Measurements from ENCODE around the gene SMPD1. TPM values are rescaled to one million over a fixed set of nuclear protein-coding genes. Genes with fewer than 3 reads are reported as not detected.

SMPD1 gene
- polyA plus RNA-seq, 3 donors, result 4.2 to 22.6 (median 4.9) TPM

DNA sequence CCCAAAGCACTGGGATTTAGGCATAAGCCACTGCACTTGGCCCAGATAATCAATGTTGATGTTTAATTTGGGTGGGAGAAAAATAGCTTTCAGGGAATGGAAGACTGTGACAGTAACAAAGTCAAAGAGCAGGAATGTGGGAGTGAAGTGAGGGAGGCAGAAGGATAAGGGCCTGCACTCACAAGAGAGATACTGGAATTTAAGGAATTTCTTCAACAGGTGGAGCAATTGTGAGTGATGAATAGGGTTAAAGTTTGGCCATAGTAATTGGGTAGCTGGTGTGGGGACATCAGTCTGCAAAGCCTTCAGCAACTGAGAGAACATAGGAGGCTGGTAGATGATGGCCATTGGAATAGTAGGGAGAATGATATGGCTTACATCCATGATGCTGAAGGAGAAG, 37.2 kb downstream of the SMPD1 start:
- no peaks in the 10 kb centered on the region for H3K79me2 ChIP-seq (ENCODE audit: insufficient read depth, low read length)
- Mint-ChIP-seq H3K36me3 (no peaks in the 10 kb centered on the region), H3K4me1 (no peaks in the 10 kb centered on the region), H3K9me3 (no peaks in the 10 kb centered on the region), H3K4me3 (peak overlapping the region in 1 of 2 donors; percentile 9), H3K27ac (no peak overlapping the region), H3K27me3 (ENCODE audit: low read depth in 3 of 3) (peaks cover 14 to 29% (median 25%) of the 10 kb centered on the region in 3 donors)
- H3K27me3 ChIP-seq (ENCODE audit: control insufficient read depth in 2 of 2, insufficient read depth in 2 of 2, low read length in 2 of 2), result peaks cover 22 to 24% of the 10 kb centered on the region in 2 donors
- no peaks in the 10 kb centered on the region for H3K9me3 ChIP-seq (replicated peaks in 1 of 2; ENCODE audit: control insufficient read depth in 1 of 2, insufficient read depth in 1 of 2, low read length in 2 of 2)
- intact Hi-C loops (cut with micrococcal nuclease), result no loop called here
- no peaks in the 10 kb centered on the region for H3K36me3 ChIP-seq (replicated peaks in 1 of 2; ENCODE audit: control insufficient read depth in 1 of 2, insufficient read depth in 2 of 2, low read length in 2 of 2)
- H3K4me3 ChIP-seq (replicated peaks in 1 of 3; ENCODE audit: low read depth in 2 of 3, low read length in 3 of 3), result no peak overlapping the region
- no peak overlapping the region for H3K27ac ChIP-seq (ENCODE audit: low read depth in 1 of 2, low read length in 2 of 2)
- no peak overlapping the region for H3K9ac ChIP-seq (ENCODE audit: insufficient read depth, low read length, poor library complexity, severe bottlenecking)
- TF ChIP-seq, protein P1, sequence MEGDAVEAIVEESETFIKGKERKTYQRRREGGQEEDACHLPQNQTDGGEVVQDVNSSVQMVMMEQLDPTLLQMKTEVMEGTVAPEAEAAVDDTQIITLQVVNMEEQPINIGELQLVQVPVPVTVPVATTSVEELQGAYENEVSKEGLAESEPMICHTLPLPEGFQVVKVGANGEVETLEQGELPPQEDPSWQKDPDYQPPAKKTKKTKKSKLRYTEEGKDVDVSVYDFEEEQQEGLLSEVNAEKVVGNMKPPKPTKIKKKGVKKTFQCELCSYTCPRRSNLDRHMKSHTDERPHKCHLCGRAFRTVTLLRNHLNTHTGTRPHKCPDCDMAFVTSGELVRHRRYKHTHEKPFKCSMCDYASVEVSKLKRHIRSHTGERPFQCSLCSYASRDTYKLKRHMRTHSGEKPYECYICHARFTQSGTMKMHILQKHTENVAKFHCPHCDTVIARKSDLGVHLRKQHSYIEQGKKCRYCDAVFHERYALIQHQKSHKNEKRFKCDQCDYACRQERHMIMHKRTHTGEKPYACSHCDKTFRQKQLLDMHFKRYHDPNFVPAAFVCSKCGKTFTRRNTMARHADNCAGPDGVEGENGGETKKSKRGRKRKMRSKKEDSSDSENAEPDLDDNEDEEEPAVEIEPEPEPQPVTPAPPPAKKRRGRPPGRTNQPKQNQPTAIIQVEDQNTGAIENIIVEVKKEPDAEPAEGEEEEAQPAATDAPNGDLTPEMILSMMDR (IDR thresholded peaks at IDR 0.05), result no peak
- no peak for DNase-seq
- no peaks in the 10 kb centered on the region for H3K4me1 ChIP-seq (ENCODE audit: control insufficient read depth in 1 of 2, insufficient read depth in 2 of 2, low read length in 2 of 2)
- H4K20me1 ChIP-seq (ENCODE audit: insufficient read depth, low read length), result no peaks in the 10 kb centered on the region
- H3K4me2 ChIP-seq (replicated peaks; ENCODE audit: extremely low read depth, low read length, poor library complexity, severe bottlenecking), result no peak overlapping the region
- no peak overlapping the region for H2AFZ ChIP-seq (ENCODE audit: insufficient read depth, low read depth, low read length, poor library complexity, severe bottlenecking)

GRCh38 chr11:6431861-6432260, 41.6 kb downstream of the SMPD1 start:
- TF ChIP-seq, protein P1 (IDR thresholded peaks at IDR 0.05), result no peak
- Mint-ChIP-seq H3K4me3 (no peak overlapping the region), H3K27me3 (ENCODE audit: low read depth in 3 of 3) (peaks cover 0 to 4% (median 2%) of the 10 kb centered on the region in 3 donors), H3K4me1 (peaks cover 2% of the 10 kb centered on the region), H3K36me3 (no peaks in the 10 kb centered on the region), H3K9me3 (no peaks in the 10 kb centered on the region), H3K27ac (peak overlapping the region in 1 of 7 donors; percentile 32)
- no peaks in the 10 kb centered on the region for H3K4me1 ChIP-seq (ENCODE audit: control insufficient read depth in 1 of 2, insufficient read depth in 2 of 2, low read length in 2 of 2)
- peaks cover 0 to 2% of the 10 kb centered on the region in 2 donors for H3K27me3 ChIP-seq (ENCODE audit: control insufficient read depth in 2 of 2, insufficient read depth in 2 of 2, low read length in 2 of 2)
- H3K27ac ChIP-seq (ENCODE audit: low read depth in 1 of 2, low read length in 2 of 2), result no peak overlapping the region
- H3K79me2 ChIP-seq (ENCODE audit: insufficient read depth, low read length), result no peaks in the 10 kb centered on the region
- no peak overlapping the region for H2AFZ ChIP-seq (ENCODE audit: insufficient read depth, low read depth, low read length, poor library complexity, severe bottlenecking)
- no peaks in the 10 kb centered on the region for H3K36me3 ChIP-seq (replicated peaks in 1 of 2; ENCODE audit: control insufficient read depth in 1 of 2, insufficient read depth in 2 of 2, low read length in 2 of 2)
- H3K4me2 ChIP-seq (replicated peaks; ENCODE audit: extremely low read depth, low read length, poor library complexity, severe bottlenecking), result no peak overlapping the region
- H4K20me1 ChIP-seq (ENCODE audit: insufficient read depth, low read length), result no peaks in the 10 kb centered on the region
- DNase-seq, result no peak
- intact Hi-C loops (cut with micrococcal nuclease), result no loop called here
- H3K9me3 ChIP-seq (replicated peaks in 1 of 2; ENCODE audit: control insufficient read depth in 1 of 2, insufficient read depth in 1 of 2, low read length in 2 of 2), result no peaks in the 10 kb centered on the region
- WGBS (ENCODE audit: insufficient coverage), result 97% methylated on average over 3 of the region's 3 CpGs
- no peak overlapping the region for H3K4me3 ChIP-seq (replicated peaks in 1 of 3; ENCODE audit: low read depth in 2 of 3, low read length in 3 of 3)
- H3K9ac ChIP-seq (ENCODE audit: insufficient read depth, low read length, poor library complexity, severe bottlenecking), result no peak overlapping the region

Data from CD14-positive monocyte (primary cell).